Stimulated activated CD8-positive, alpha-beta memory T cell treated with anti-CD3 and anti-CD28 coated beads, Interleukin-7, amount 100 ng/mL, for 1 hour (primary cell): ENCODE measurements around the gene TMEM163.
"Not testable (repeated sequence)": the region's sequence is repeated elsewhere in the genome, so short reads cannot be mapped to it uniquely, and the experiment has no call there.

Source experiments
- DNase-seq, 2 donors: peaks; one replicate each; pipeline ENCODE4 v3.0.0-alpha.2; 2020; ENCODE audit warnings: low read depth in 2 of 2

Gene TMEM163

GRCh38 chr2:134723742-134724141, 4.9 kb upstream of the TMEM163 start:
- DNase-seq = not testable (repeated sequence)

GRCh38 chr2:134722728-134723127, 3.9 kb upstream of the TMEM163 start:
- no peak for DNase-seq

DNA sequence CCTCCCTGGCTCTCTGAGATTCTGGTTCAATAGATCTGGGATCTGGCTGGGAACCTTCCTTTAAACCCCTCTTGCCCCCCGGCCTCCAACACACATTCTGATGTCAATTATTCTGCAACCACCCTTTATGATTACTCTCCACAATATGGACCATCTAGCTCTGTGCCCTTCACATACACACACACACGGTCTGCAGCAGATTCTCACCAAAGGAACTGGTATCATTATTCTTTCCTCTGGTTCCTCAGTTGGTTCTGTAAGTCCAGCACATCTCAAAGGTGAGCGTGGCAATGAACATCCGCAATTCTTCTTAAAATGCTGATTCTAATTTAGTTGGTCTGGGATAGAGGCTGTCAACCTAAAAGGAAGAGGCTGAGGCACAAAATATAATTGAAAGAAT, 2.8 kb upstream of the TMEM163 start:
- no peak for DNase-seq

DNA sequence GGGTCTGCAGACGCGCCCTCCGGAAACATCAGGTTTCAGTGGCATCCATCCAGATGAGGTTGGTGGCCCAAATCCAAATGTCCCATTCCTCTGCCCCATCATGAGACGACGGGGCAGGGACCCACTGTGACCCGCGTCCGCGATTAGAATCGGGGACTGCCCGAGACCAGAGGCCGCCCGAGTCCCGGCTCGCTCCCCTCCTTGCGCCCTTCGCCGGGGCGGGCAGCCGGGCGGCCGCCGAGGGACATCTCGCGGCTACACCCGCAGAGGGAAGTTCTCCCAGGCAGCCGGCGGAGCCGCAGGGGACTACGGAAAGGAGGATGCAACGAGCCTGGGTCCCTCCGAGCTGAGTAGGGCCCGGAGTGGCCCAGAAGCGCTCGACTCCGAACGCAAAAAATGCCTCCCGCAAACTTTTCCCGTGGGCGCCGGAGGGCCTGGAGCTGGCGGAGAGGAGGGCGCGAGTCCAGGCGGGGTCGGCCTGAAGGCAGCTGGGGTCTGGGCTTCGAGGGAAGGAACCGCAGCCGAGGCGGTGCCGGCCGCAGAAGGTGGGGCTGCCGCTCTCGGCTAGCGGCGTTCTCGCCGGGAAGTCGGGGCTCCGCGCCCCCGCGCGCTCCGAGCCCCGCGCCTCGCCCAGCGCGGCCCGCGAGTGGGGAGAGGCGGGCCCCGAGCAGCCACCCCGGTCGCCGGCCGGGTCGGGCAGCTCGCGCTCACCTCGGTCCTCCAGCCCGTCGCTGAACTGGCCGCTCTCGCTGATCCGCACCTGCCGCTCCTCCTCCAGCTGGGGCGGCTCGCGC, 580 bp downstream of the TMEM163 start:
- no peak for DNase-seq

DNA sequence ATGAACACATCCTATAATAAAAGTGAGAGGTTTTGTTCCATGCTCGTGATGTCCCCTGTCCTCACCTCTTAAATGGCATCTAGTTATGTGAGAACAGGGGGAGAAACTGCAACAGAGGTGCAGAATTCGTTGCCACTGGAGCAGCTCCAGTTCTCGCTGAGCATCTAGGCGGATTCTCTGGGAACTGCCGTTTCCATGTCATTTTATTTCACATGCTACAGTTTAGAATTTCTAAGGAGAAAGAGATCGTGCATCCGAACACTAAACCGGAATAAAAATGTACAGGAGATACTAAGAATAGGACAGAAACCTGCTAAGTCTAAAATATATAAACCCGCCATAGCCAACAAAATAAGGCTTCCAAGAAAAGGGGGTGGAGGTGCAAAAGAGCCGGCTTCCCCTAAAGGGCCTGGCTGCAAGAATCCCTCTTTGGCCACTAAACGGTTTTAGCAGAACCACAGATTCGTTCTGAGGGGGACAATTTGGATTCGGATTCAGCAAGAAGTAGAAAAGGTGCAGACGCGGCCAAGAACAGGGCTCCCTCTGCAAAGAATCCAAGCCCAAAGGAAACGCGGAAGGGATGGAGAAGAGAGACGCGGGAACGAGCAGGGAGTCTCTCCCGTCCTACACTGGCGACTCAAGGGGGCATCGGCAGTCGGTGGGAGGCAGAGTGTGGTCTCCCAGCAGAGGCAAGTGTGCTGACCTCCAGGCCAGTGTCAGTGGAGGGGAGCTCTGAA, 1.3 kb downstream of the TMEM163 start:
- DNase-seq = no peak

DNA sequence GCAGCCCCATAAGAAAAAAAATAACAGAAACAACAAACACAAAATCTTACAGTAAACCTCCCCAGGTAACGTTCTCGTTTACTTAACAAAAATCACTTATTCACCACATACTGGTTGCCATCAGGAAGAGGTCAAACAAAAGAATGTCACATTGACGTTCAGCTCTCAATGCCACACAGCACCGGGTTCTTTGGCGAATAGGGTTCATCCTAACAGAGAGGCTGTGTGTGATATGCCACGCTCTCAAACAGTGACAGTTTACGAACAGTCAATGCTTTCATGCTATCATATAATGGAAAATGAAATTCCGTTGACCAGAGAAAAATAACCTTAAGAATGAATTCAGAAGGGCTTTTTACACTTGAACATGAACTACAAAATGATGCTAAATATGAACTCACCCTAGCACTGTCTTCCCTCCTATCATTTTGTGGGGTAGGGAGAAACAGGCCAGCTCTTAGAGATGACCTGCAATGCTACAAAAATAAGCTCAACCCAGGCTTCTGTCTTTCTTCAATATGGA, 2.0 kb downstream of the TMEM163 start:
- DNase-seq = no peak

GRCh38 chr2:134715932-134716643, 2.7 kb downstream of the TMEM163 start:
- DNase-seq = no peak

- DNase-seq = no peak
Observed at GRCh38 chr2:134714228-134714627, 4.6 kb downstream of the TMEM163 start.

DNA sequence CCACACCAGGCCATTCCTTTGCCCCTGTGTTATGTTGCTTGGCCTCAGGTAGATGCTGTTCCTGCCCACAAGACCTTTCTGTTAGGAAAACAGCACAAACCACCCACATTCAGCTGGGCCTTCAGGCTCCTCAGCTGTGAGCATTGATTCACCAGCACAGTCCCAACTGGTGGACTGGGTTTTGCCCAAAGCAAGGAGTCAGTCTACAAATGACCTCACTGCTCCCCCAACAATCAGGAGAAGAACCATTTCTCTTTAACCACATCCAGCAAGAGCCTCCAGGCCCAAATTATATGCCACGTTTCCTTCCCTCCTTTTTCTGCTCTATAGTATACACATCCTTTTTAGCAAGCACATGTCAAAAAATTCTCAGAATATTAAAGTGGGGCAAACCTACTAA, 5.2 kb downstream of the TMEM163 start:
- DNase-seq = no peak

GRCh38 chr2:134713176-134713575, 5.6 kb downstream of the TMEM163 start:
- no peak for DNase-seq

GRCh38 chr2:134712736-134713135, 6.1 kb downstream of the TMEM163 start:
- DNase-seq = no peak

- no peak for DNase-seq
Observed at GRCh38 chr2:134712299-134712698, 6.5 kb downstream of the TMEM163 start.

- no peak for DNase-seq
Observed at GRCh38 chr2:134711692-134712091, 7.1 kb downstream of the TMEM163 start.

DNA sequence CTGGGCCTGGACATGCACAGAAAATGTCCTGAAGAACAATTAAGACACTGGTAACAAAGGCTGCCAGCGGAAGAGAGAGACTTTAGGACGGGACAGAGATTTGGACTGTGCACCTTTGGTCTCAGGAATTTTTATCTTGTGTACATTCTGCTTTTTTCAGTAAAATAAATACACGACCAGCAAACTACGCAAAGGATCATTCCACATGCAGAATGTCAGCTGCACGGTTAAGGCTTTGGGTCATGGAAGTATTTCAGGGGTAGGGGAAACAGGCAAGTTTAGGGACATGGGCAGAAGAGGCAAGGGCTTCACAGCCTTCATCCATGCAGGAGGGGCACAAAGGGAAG, 11.5 kb downstream of the TMEM163 start:
- DNase-seq = no peak

DNA sequence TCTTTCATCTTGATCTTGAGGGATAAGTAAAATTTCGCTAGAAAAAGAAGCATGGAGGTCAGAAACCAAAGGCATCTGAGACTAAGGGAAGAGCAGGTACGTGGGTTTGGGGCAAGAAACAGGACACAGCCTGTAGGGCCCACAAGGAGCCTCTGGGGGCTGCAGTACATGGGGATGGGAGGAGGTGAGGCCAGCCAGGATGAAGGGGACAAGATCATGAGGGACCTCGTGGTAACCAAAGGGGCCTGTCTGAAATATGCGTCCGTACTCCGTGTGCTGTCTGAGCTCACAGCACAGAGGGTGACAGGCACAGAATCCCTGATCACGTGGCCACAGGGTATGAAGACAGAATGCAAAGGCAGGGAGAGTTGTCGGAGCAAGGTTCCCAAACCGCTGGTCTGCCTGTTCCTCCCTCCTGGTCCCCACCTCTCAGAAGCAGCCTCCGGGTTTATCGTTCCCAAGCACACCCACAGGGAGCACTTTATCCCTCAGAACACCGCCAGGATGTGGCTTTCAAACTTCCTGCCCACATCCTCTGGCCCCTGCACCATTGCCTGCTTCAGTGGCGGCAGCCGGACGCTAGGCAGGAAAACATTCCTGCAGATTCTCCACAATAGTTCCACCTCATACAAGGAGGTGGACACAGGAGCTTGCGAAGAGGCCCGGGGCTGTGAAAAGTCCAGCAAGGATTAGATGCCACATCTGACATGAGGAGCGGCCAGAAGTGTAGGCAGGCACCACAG, 12.0 kb downstream of the TMEM163 start:
- DNase-seq = no peak

- no peak for DNase-seq
Observed at GRCh38 chr2:134705861-134706586, 12.8 kb downstream of the TMEM163 start.

GRCh38 chr2:134704173-134704572, 14.6 kb downstream of the TMEM163 start:
- DNase-seq = no peak

DNA sequence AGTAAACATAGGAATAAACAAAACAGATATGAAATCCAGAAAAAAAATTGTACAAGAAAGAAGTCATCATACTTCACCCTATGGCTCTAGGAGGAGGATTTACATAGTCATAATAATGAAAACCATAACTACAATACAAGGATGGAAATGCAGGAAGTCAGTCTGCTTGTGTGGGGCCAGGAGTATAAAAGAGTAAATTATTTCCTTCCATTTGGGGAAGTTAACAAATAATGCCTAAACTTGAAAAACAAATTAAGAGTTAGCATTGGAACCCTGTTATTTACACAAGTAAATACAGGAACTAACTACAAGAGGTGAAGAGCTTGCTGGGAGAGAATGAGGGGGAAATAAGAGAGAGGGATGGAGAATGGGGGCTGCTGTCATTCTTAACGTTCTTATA, 15.4 kb downstream of the TMEM163 start:
- no peak for DNase-seq

- no peak for DNase-seq
Observed at GRCh38 chr2:134700730-134701129, 18.1 kb downstream of the TMEM163 start.

DNA sequence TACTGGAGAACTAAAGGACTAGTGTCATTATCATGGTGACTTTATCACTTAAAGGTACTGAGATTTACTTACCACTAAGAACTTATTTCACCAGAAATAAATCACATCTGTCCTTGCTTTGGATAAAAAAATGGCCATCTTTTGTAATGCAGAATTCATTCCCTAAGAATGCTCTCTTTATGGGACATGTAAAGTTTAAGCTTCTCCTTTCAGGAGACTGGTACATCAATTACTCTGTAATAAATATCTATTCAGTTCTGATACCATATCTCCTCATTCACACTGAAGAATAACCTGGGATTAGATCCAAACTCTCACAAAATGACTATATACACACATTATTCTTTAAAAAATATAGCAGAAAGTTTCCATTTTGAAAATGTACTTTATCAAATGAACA, 24.4 kb downstream of the TMEM163 start:
- no peak for DNase-seq
